GM12864 (cell line): ENCODE results near the gene UBN1.

Source experiments
- DNase-seq: peaks from one replicate; pipeline ENCODE4 v3.0.0-alpha.2; 2011; ENCODE audit warnings: low read depth
- H3K4me3 ChIP-seq: 2 replicates; pipeline ENCODE4 v1.5.1; 2011; ENCODE audit warnings: mild to moderate bottlenecking, low read depth, low read length, control low read depth
- TF ChIP-seq, protein P1 (sequence below): IDR thresholded peaks from 2 replicates; pipeline ENCODE4 v1.5.1; 2011; ENCODE audit warnings: low read depth, mild to moderate bottlenecking, moderate library complexity, low read length, control low read depth, inconsistent platforms; ENCODE audit errors: missing control alignments

UBN1 gene

DNA sequence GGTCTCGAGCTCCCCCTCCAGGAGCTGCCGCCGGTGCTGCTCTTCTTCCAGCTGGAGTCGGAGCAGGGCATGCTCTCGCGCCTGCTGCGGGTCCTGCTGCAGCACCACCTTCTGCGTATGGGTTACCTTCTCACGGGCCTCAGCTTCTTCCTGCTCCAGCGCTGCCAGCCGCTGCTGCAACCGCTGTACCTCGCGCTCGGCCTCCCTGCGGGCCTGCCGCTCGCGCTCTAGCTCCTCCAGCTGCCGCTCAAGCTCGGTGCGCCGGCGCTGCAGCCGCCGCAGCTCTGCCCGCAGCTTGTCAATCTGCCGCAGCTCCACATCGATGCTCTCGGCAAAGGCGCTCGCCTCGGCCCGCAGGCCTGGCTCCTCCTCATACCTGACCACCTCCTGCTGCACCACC is 36.9 kb downstream of the UBN1 start:
- H3K4me3 ChIP-seq = no peak overlapping the region
- DNase-seq = no peak
- TF ChIP-seq, protein P1, sequence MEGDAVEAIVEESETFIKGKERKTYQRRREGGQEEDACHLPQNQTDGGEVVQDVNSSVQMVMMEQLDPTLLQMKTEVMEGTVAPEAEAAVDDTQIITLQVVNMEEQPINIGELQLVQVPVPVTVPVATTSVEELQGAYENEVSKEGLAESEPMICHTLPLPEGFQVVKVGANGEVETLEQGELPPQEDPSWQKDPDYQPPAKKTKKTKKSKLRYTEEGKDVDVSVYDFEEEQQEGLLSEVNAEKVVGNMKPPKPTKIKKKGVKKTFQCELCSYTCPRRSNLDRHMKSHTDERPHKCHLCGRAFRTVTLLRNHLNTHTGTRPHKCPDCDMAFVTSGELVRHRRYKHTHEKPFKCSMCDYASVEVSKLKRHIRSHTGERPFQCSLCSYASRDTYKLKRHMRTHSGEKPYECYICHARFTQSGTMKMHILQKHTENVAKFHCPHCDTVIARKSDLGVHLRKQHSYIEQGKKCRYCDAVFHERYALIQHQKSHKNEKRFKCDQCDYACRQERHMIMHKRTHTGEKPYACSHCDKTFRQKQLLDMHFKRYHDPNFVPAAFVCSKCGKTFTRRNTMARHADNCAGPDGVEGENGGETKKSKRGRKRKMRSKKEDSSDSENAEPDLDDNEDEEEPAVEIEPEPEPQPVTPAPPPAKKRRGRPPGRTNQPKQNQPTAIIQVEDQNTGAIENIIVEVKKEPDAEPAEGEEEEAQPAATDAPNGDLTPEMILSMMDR = no peak

DNA sequence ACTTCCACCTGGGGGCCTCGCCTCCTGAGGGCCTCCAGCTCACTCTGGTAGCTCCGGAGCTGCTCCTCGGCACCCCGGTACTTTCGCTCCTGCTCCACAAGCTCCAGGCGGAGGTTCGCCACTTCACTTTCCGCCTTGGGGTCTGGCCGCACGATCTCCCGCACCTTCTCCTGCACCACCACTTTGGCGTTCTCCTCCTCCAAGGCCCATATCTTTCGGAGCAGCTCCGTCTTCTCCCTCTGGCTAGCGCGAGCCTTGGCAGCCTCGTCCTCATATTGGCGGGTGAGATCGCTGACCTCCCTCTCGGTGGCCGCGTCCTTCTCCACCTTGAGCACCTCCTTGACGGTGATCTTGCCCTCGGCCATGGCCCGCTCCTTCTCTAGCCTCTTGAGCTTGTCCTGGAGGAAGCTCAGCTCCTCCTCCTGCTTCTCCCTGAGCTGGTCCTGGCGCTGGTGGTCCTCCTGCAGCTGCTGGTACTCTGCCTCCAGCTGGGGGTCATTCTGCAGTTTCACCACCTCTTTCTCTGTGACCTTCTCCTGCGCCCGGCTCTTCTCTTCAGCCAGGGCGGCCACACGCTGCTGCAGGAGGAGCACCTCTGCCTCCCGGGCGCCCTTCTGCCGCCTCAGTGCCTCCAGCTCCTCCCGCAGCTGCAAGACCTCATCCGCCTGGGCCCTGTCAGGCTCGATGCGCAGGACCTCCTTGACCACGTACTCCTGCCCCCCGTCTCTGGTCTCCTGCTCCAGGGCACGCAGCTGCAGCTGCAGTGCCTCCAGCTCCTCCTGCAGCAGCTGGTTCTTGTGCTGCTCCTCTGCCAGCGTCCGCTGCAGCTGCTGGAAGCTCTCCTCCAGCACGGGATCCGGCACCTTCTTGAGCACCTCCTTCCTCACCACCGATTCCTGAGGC is 37.9 kb downstream of the UBN1 start:
- DNase-seq = no peak
- TF ChIP-seq, protein P1 = no peak
- no peak overlapping the region for H3K4me3 ChIP-seq

DNA sequence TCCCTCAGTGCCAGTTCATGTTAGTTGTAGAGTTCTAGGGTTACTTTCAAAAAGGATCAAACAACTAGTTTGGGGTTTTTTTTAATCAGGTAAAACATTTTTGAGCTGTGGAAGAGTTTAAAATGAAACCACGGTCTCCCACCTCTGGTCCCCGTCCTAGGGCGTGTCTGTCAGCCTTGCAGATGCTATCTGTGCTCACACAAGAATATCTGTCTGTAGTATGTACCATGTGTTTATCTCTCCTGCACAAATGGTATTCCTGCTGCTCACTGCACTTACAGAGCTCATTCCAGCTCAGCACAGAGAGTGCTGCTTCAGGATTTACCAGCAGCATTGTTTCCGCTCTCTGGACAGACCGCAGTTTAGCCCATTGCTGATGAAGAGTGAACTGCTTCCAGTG is 38.9 kb downstream of the UBN1 start:
- no peak overlapping the region for H3K4me3 ChIP-seq
- no peak for DNase-seq
- TF ChIP-seq, protein P1 = no peak

DNA sequence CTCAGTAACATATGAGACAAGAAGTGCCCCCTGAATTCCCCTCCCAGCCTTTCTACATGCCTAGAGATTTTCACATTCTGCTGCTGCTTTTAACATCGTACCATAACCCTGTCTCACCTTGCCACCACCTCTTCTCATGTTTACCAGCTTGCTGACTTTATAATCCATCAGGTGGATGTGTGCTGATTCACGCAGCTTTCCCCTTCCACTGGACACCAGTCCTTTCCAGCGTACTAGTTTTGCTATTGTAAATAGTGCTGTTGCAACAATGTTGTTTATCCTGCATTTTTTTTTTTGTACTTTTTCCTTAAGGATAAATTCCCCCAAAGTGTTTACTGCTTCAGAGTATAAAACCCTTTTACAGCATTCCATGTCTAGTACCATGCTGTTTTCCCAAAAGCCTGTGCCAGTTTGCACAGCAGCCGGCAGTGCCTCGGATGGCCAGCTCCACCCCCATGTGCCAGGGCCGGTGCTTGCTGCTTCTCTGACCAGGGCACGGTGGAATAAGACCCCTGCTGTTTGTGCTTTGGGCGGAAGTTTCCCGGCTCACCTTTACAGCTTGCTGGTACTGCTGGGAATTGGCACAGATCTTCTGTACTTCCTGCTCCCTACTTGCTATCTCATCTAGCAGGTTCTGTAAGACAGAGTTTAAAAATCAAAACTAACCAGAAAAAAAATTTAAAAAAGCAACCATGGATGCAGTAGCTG is 41.3 kb downstream of the UBN1 start:
- TF ChIP-seq, protein P1 = no peak
- no peak for DNase-seq
- H3K4me3 ChIP-seq = no peak overlapping the region

DNA sequence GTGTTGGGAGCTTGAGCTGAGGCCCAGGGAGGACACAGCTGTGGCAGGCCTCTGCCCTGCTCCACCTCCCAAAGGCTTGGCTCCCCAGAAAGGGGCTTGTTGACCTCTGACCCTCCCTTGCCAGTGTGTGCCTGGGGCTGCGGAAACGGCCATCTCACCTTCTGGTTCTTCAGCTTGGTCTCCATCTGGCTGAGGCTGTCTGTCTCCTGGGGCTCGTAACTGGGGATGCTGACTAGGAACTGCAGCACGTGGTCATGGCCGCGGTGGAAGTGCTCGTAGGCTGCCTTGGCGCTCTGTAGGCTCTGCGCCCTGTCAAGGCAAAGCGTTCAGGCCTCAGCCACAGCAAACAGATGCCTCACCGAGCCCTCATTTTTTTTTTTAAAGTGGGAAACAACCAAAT is 42.7 kb downstream of the UBN1 start:
- TF ChIP-seq, protein P1 = no peak
- DNase-seq = no peak
- no peak overlapping the region for H3K4me3 ChIP-seq

DNA sequence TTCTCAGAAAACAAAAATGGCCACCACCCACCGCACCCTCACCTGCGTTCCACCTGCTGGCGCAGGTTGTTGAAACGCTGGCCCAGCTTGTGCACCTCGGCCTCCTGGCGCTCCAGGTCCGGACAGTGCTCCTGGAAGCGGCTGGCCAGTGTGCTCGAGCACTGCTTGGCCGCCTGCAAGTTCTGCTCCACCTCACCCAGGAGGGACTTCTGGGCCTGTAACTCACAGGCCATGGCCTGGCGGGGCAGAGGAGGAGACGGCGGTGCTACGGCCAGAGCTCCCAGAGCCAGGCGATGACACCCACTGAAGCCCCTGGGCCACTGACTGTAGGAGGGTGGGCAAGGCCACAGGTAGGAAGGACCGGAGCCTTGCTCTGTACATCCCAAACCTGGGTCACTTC is 43.4 kb downstream of the UBN1 start:
- no peak for DNase-seq
- H3K4me3 ChIP-seq = no peak overlapping the region
- TF ChIP-seq, protein P1 = no peak
